Measurements from ENCODE around the gene SP1. TPM values are rescaled to one million over a fixed set of nuclear protein-coding genes. Genes with fewer than 3 reads are reported as not detected.

Gene SP1
- total RNA-seq, 1 donor from 2014 or later = 112 TPM

- Mint-ChIP-seq H3K27me3 (ENCODE audit: low read depth) (peaks cover 35% of the 10 kb centered on the region), H3K9me3 (no peaks in the 10 kb centered on the region), H3K4me1 (peaks cover 11% of the 10 kb centered on the region), H3K36me3 (no peaks in the 10 kb centered on the region), H3K27ac (no peak overlapping the region), H3K4me3 (no peak overlapping the region)
- no peak for DNase-seq (ENCODE audit: low spot score in 2 of 2, unreplicated experiment in 2 of 2)
- TF ChIP-seq CTCF (IDR thresholded peaks at IDR 0.05; ENCODE audit: unreplicated experiment) = no peak
Measured at GRCh38 chr12:53334822-53335221, 45.2 kb upstream of the SP1 start.

- Mint-ChIP-seq H3K27ac (no peak within 1 kb of the TSS), H3K4me1 (peaks cover 11% of the 10 kb centered on the region), H3K9me3 (no peaks in the 10 kb centered on the region), H3K4me3 (no peak within 1 kb of the TSS), H3K36me3 (no peaks in the 10 kb centered on the region), H3K27me3 (ENCODE audit: low read depth) (peaks cover 42% of the 10 kb centered on the region)
- TF ChIP-seq CTCF (IDR thresholded peaks at IDR 0.05; ENCODE audit: unreplicated experiment) = no peak
- DNase-seq (ENCODE audit: low spot score in 2 of 2, unreplicated experiment in 2 of 2) = no peak
Measured at GRCh38 chr12:53336181-53336681, 43.7 kb upstream of the SP1 start, which contains the start of gene SP7. SP7 (minus strand) TSS chr12:53336354; CDS start chr12:53335646, 708 bp downstream.

- DNase-seq (ENCODE audit: low spot score in 2 of 2, unreplicated experiment in 2 of 2) = no peak
- H3K27ac Mint-ChIP-seq = no peak overlapping the region
- no peak for TF ChIP-seq CTCF (IDR thresholded peaks at IDR 0.05; ENCODE audit: unreplicated experiment)
- peaks cover 38% of the 10 kb centered on the region for H3K27me3 Mint-ChIP-seq (ENCODE audit: low read depth)
- H3K4me1 Mint-ChIP-seq = peaks cover 11% of the 10 kb centered on the region
- no peak overlapping the region for H3K4me3 Mint-ChIP-seq
- no peaks in the 10 kb centered on the region for H3K36me3 Mint-ChIP-seq
- no peaks in the 10 kb centered on the region for H3K9me3 Mint-ChIP-seq
Measured at GRCh38 chr12:53338017-53338416, 42.0 kb upstream of the SP1 start.

GRCh38 chr12:53338916-53339315 lies 41.1 kb upstream of the SP1 start:
- H3K36me3 Mint-ChIP-seq = no peaks in the 10 kb centered on the region
- H3K27me3 Mint-ChIP-seq (ENCODE audit: low read depth) = peaks cover 32% of the 10 kb centered on the region
- H3K4me3 Mint-ChIP-seq = no peak overlapping the region
- H3K27ac Mint-ChIP-seq = no peak overlapping the region
- H3K4me1 Mint-ChIP-seq = peaks cover 11% of the 10 kb centered on the region
- no peak for DNase-seq (ENCODE audit: low spot score in 2 of 2, unreplicated experiment in 2 of 2)
- H3K9me3 Mint-ChIP-seq = no peaks in the 10 kb centered on the region
- no peak for TF ChIP-seq CTCF (IDR thresholded peaks at IDR 0.05; ENCODE audit: unreplicated experiment)

GRCh38 chr12:53340398-53340797 lies 39.6 kb upstream of the SP1 start:
- Mint-ChIP-seq H3K27ac (no peak overlapping the region), H3K4me1 (peaks cover 20% of the 10 kb centered on the region), H3K4me3 (no peak overlapping the region), H3K9me3 (no peaks in the 10 kb centered on the region), H3K27me3 (ENCODE audit: low read depth) (peaks cover 30% of the 10 kb centered on the region), H3K36me3 (no peaks in the 10 kb centered on the region)
- DNase-seq (ENCODE audit: low spot score in 2 of 2, unreplicated experiment in 2 of 2) = no peak
- no peak for TF ChIP-seq CTCF (IDR thresholded peaks at IDR 0.05; ENCODE audit: unreplicated experiment)

- TF ChIP-seq CTCF (IDR thresholded peaks at IDR 0.05; ENCODE audit: unreplicated experiment) = no peak
- Mint-ChIP-seq H3K36me3 (no peaks in the 10 kb centered on the region), H3K9me3 (no peaks in the 10 kb centered on the region), H3K27ac (no peak overlapping the region), H3K27me3 (ENCODE audit: low read depth) (peaks cover 10% of the 10 kb centered on the region), H3K4me3 (peak overlapping the region; percentile 30), H3K4me1 (peaks cover 18% of the 10 kb centered on the region)
- no peak for DNase-seq (ENCODE audit: low spot score in 2 of 2, unreplicated experiment in 2 of 2)
Measured at GRCh38 chr12:53343449-53343848, 36.5 kb upstream of the SP1 start.
